Hepatocyte (in vitro differentiated cells): ENCODE measurements around the gene NAA40. TPM values are rescaled to one million over a fixed set of nuclear protein-coding genes. Genes with fewer than 3 reads are reported as not detected.
A peak's percentile ranks its signal among the peaks of the same experiment; 100 is the strongest.

Experiments used
- DNase-seq: peaks from one replicate; pipeline ENCODE4 v3.0.0-alpha.2; 2016; ENCODE audit warnings: low spot score
- H2AFZ ChIP-seq: fragments of 200-600 bp; sonication (generic); 2 replicates; pipeline ENCODE4 v1.6.0; 2016; ENCODE audit warnings: antibody characterized with exemption, mild to moderate bottlenecking
- H3K27ac ChIP-seq: fragments of 200-600 bp; sonication (generic); 2 replicates; pipeline ENCODE4 v1.5.1; 2016; ENCODE audit warnings: mild to moderate bottlenecking
- H3K27me3 ChIP-seq: fragments of 200-600 bp; sonication (generic); 2 replicates; pipeline ENCODE4 v1.6.1; 2016
- H3K36me3 ChIP-seq: fragments of 200-600 bp; sonication (generic); replicated peaks from 2 replicates; pipeline ENCODE4 v1.5.1; 2016; ENCODE audit warnings: low read depth; ENCODE audit not compliant: insufficient read depth
- H3K4me1 ChIP-seq: fragments of 200-600 bp; sonication (generic); 2 replicates; pipeline ENCODE4 v1.5.1; 2016; ENCODE audit warnings: mild to moderate bottlenecking, moderate library complexity; ENCODE audit not compliant: insufficient read depth
- H3K4me2 ChIP-seq: fragments of 200-600 bp; sonication (generic); 2 replicates; pipeline ENCODE4 v1.6.0; 2016
- H3K4me3 ChIP-seq: fragments of 200-600 bp; sonication (generic); 2 replicates; pipeline ENCODE4 v1.5.1; 2016; ENCODE audit warnings: mild to moderate bottlenecking
- H3K79me2 ChIP-seq: fragments of 200-600 bp; sonication (generic); 2 replicates; pipeline ENCODE4 v1.6.0; 2017; ENCODE audit warnings: mild to moderate bottlenecking
- H3K9me2 ChIP-seq: fragments of 200-600 bp; sonication (generic); replicated peaks from 2 replicates; pipeline ENCODE4 v1.6.0; 2017; ENCODE audit warnings: mild to moderate bottlenecking; ENCODE audit not compliant: insufficient read depth
- H3K9me3 ChIP-seq: fragments of 200-600 bp; sonication (generic); 2 replicates; pipeline ENCODE4 v1.5.1; 2016; ENCODE audit warnings: low read depth, mild to moderate bottlenecking
- H4K20me1 ChIP-seq: fragments of 200-600 bp; sonication (generic); 2 replicates; pipeline ENCODE4 v1.6.0; 2016; ENCODE audit warnings: mild to moderate bottlenecking; ENCODE audit not compliant: insufficient read depth, poor library complexity, severe bottlenecking
- EZH2 ChIP-seq: fragments of 200-600 bp; sonication (generic); IDR thresholded peaks from 2 replicates; pipeline ENCODE4 v1.6.1; 2016; ENCODE audit warnings: antibody characterized with exemption, mild to moderate bottlenecking, borderline replicate concordance
- EZH2phosphoT487 ChIP-seq: fragments of 200-600 bp; sonication (generic); IDR thresholded peaks from one replicate; pipeline ENCODE4 v1.6.1; 2018; ENCODE audit warnings: antibody characterized with exemption, mild to moderate bottlenecking, low read depth, moderate library complexity; ENCODE audit not compliant: unreplicated experiment, severe bottlenecking
- WGBS: methylation state at CpG from one replicate; pipeline ENCODE4 v1.1.6; 2016; ENCODE audit warnings: low lambda C conversion rate; ENCODE audit errors: missing lambda C conversion rate; 5-methylcytosine and 5-hydroxymethylcytosine counted together
- polyA plus RNA-seq: library from polyadenylated mRNA; unstranded; fragments of >200 nt; fragmentation: Nextera tagmentation; extraction: Ambion mirVana; gene quantifications from 2 replicates; pipeline ENCODE4 v1.2.1, GENCODE V29; 2016
- total RNA-seq: library from RNA; depleted of rRNA; stranded (reverse); fragments of >200 nt; gene quantifications from 2 replicates; pipeline ENCODE4 v1.2.3, GENCODE V29; 2014
- TF ChIP-seq, protein P1 (sequence below): fragments of 200-600 bp; sonication (generic); IDR thresholded peaks from 2 replicates; pipeline ENCODE4 v1.5.1; 2016; ENCODE audit warnings: antibody characterized with exemption, mild to moderate bottlenecking; ENCODE audit not compliant: poor library complexity

The NAA40 gene
- total RNA-seq (12.2 and 15.3 TPM in 2 replicates), polyA plus RNA-seq (16.4 and 17.9 TPM in 2 replicates)

DNA sequence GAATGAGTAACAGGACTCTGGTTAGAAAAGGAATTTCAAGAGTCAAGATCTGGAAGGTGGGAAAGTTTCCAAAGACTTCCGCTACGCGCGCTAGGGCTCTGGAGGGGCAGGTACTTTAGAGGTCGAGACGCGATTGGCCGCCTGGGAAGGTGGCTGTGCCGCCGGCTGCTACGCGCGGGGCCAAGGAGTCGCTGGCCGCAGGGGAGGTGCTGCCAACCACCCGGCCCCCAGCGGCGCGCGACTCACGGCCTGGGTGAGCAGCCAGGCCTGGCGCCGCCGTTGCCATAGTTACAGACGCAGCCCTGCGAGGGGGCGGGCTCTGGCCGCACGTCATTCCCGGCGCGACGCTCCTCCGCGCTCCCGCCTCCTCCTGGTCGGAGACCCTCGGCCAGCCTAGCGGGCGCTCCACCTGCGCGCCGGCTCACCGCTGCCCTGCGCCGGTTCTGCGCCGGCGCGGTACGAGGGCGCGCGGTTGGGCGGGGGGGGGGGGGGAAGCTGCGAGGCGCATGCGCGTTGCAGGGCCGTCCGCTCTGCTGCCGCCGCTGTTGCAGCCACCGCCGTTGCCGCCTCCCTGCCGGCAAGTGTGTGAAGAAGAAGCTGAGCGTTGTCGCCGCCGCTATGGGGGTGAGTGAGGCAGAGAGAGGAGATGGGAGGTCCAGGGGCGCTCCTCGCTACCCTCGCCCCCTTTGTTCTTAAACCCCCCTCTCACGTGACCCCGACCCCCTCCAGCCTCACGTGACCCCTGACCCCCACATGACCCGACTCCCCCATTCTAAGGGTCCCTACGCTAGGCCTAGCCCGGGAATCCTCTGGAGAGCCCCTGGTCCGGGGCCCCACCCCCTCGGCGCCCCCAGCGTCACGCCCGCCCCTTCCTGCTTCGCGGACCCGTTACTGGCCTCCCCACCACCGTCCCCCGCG, at the start of gene NAA40:
TSS of gene NAA40 (plus strand) at position 524 of the 918 bp plus-strand sequence. CDS start at position 619, 95 bp downstream.
- Histone ChIP-seq H4K20me1 (no peaks in the 10 kb centered on the region), H3K27ac (peak within 1 kb of the TSS; percentile 61), H3K4me2 (peak within 1 kb of the TSS; percentile 97), H3K9me3 (no peaks in the 10 kb centered on the region), H3K9me2 (no peaks in the 10 kb centered on the region), H3K4me3 (peak within 1 kb of the TSS; percentile 82), H3K79me2 (peaks cover 47% of the 10 kb centered on the region), H3K36me3 (no peaks in the 10 kb centered on the region), H2AFZ (peak within 1 kb of the TSS; percentile 86), H3K27me3 (no peaks in the 10 kb centered on the region), H3K4me1 (peaks cover 9% of the 10 kb centered on the region)
- peak; percentile 98 for DNase-seq
- TF ChIP-seq EZH2 (no peak), EZH2phosphoT487 (no peak)
- TF ChIP-seq, protein P1, sequence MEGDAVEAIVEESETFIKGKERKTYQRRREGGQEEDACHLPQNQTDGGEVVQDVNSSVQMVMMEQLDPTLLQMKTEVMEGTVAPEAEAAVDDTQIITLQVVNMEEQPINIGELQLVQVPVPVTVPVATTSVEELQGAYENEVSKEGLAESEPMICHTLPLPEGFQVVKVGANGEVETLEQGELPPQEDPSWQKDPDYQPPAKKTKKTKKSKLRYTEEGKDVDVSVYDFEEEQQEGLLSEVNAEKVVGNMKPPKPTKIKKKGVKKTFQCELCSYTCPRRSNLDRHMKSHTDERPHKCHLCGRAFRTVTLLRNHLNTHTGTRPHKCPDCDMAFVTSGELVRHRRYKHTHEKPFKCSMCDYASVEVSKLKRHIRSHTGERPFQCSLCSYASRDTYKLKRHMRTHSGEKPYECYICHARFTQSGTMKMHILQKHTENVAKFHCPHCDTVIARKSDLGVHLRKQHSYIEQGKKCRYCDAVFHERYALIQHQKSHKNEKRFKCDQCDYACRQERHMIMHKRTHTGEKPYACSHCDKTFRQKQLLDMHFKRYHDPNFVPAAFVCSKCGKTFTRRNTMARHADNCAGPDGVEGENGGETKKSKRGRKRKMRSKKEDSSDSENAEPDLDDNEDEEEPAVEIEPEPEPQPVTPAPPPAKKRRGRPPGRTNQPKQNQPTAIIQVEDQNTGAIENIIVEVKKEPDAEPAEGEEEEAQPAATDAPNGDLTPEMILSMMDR: no peak
- under 1% methylated on average over 61 of the region's 92 CpGs for WGBS

GRCh38 chr11:63889344-63889743, 49.5 kb upstream of the NAA40 start:
- H3K4me2 ChIP-seq: peak overlapping the region; percentile 77
- WGBS: 87% methylated on average over 6 of the region's 6 CpGs
- TF ChIP-seq EZH2phosphoT487 (no peak), EZH2 (no peak)
- TF ChIP-seq, protein P1: no peak
- H3K4me3 ChIP-seq: no peak overlapping the region
- no peaks in the 10 kb centered on the region for H3K9me2 ChIP-seq
- peaks cover 29% of the 10 kb centered on the region for H3K4me1 ChIP-seq
- H3K79me2 ChIP-seq: peaks cover 87% of the 10 kb centered on the region
- peak overlapping the region; percentile 99 for H3K27ac ChIP-seq
- peaks cover 68% of the 10 kb centered on the region for H4K20me1 ChIP-seq
- H3K36me3 ChIP-seq: no peaks in the 10 kb centered on the region
- peak; percentile 53 for DNase-seq
- no peaks in the 10 kb centered on the region for H3K27me3 ChIP-seq
- H2AFZ ChIP-seq: no peak overlapping the region
- no peaks in the 10 kb centered on the region for H3K9me3 ChIP-seq

GRCh38 chr11:63890368-63890767, 48.4 kb upstream of the NAA40 start:
- Histone ChIP-seq H3K27me3 (no peaks in the 10 kb centered on the region), H3K4me2 (peak overlapping the region; percentile 77), H3K36me3 (no peaks in the 10 kb centered on the region), H4K20me1 (peaks cover 65% of the 10 kb centered on the region), H3K4me3 (no peak overlapping the region), H3K79me2 (peaks cover 88% of the 10 kb centered on the region), H3K27ac (peak overlapping the region; percentile 99), H2AFZ (no peak overlapping the region), H3K4me1 (peaks cover 28% of the 10 kb centered on the region), H3K9me3 (no peaks in the 10 kb centered on the region), H3K9me2 (no peaks in the 10 kb centered on the region)
- no peak for TF ChIP-seq EZH2
- no peak for TF ChIP-seq EZH2phosphoT487
- TF ChIP-seq, protein P1: no peak
- 93% methylated on average over 7 of the region's 7 CpGs for WGBS
- no peak for DNase-seq
